ENCODE results near the gene PTPRA.
"Not testable (repeated sequence)": the region's sequence is repeated elsewhere in the genome, so short reads cannot be mapped to it uniquely, and the experiment has no call there.

Gene PTPRA

GRCh38 chr20:2991532-2991931 is 118.3 kb downstream of the PTPRA start:
- no peak for DNase-seq (ENCODE audit: low read depth in 3 of 3, low spot score in 1 of 3)

- DNase-seq (ENCODE audit: low read depth in 3 of 3, low spot score in 1 of 3) = no peak
These were observed 120.0 kb downstream of the PTPRA start for GRCh38 chr20:2993250-2993649.

GRCh38 chr20:2995796-2996195 is 122.5 kb downstream of the PTPRA start:
- DNase-seq (ENCODE audit: low read depth in 3 of 3, low spot score in 1 of 3) = no peak

- no peak for DNase-seq (ENCODE audit: low read depth in 3 of 3, low spot score in 1 of 3)
These were observed 125.4 kb downstream of the PTPRA start for GRCh38 chr20:2998728-2999127.

- no peak for DNase-seq (ENCODE audit: low read depth in 3 of 3, low spot score in 1 of 3)
These were observed 127.7 kb downstream of the PTPRA start for GRCh38 chr20:3000852-3001523.

- DNase-seq (ENCODE audit: low read depth in 3 of 3, low spot score in 1 of 3) = no peak
These were observed 130.1 kb downstream of the PTPRA start for GRCh38 chr20:3003416-3003815.

GRCh38 chr20:3010985-3011723 is 137.9 kb downstream of the PTPRA start:
- no peak for DNase-seq (ENCODE audit: low read depth in 3 of 3, low spot score in 1 of 3)

- no peak for DNase-seq (ENCODE audit: low read depth in 3 of 3, low spot score in 1 of 3)
These were observed 138.5 kb downstream of the PTPRA start for GRCh38 chr20:3011752-3012151.

- no peak for DNase-seq (ENCODE audit: low read depth in 3 of 3, low spot score in 1 of 3)
These were observed 140.5 kb downstream of the PTPRA start for GRCh38 chr20:3013771-3014170.

GRCh38 chr20:3014179-3014578 is 140.9 kb downstream of the PTPRA start:
- DNase-seq (ENCODE audit: low read depth in 3 of 3, low spot score in 1 of 3) = no peak

GRCh38 chr20:3014662-3015061 is 141.4 kb downstream of the PTPRA start:
- DNase-seq (ENCODE audit: low read depth in 3 of 3, low spot score in 1 of 3) = no peak

GRCh38 chr20:3015302-3015701 is 142.0 kb downstream of the PTPRA start:
- not testable (repeated sequence) for DNase-seq (ENCODE audit: low read depth in 3 of 3, low spot score in 1 of 3)

GRCh38 chr20:3021327-3021726 is 148.0 kb downstream of the PTPRA start:
- no peak for DNase-seq (ENCODE audit: low read depth in 3 of 3, low spot score in 1 of 3)

GRCh38 chr20:3021777-3022176 is 148.5 kb downstream of the PTPRA start:
- no peak for DNase-seq (ENCODE audit: low read depth in 3 of 3, low spot score in 1 of 3)

GRCh38 chr20:3022559-3023490 is 149.5 kb downstream of the PTPRA start:
- DNase-seq (ENCODE audit: low read depth in 3 of 3, low spot score in 1 of 3) = not testable (repeated sequence)

- no peak for DNase-seq (ENCODE audit: low read depth in 3 of 3, low spot score in 1 of 3)
These were observed 154.7 kb downstream of the PTPRA start for GRCh38 chr20:3027987-3028386.

- no peak for DNase-seq (ENCODE audit: low read depth in 3 of 3, low spot score in 1 of 3)
These were observed 158.4 kb downstream of the PTPRA start for GRCh38 chr20:3031524-3032147.

- DNase-seq (ENCODE audit: low read depth in 3 of 3, low spot score in 1 of 3) = no peak
These were observed 159.3 kb downstream of the PTPRA start for GRCh38 chr20:3032624-3033023.

GRCh38 chr20:3037654-3038053 is 164.4 kb downstream of the PTPRA start:
- DNase-seq (ENCODE audit: low read depth in 3 of 3, low spot score in 1 of 3) = no peak

GRCh38 chr20:3038454-3038853 is 165.2 kb downstream of the PTPRA start:
- no peak for DNase-seq (ENCODE audit: low read depth in 3 of 3, low spot score in 1 of 3)

- DNase-seq (ENCODE audit: low read depth in 3 of 3, low spot score in 1 of 3) = no peak
These were observed 166.1 kb downstream of the PTPRA start for GRCh38 chr20:3039426-3039825.
